DOHH2 (cell line): ENCODE data around the gene MOAP1.
"Not testable (repeated sequence)": the region's sequence is repeated elsewhere in the genome, so short reads cannot be mapped to it uniquely, and the experiment has no call there.

Source experiments
- H3F3A ChIP-seq: fragments of 200-600 bp; sonication (generic), shearing (Covaris generic); 2 replicates; pipeline ENCODE4 v1.6.0; 2016; ENCODE audit warnings: antibody characterized with exemption, mild to moderate bottlenecking; ENCODE audit not compliant: control insufficient read depth, insufficient read depth
- H3K27ac ChIP-seq: fragments of 200-600 bp; sonication (generic); 2 replicates; pipeline ENCODE4 v1.5.1; 2014; ENCODE audit warnings: low read depth, mild to moderate bottlenecking, low read length, moderate library complexity
- H3K27me3 ChIP-seq: fragments of 200-600 bp; sonication (generic); 2 replicates; pipeline ENCODE4 v1.6.1; 2014; ENCODE audit warnings: mild to moderate bottlenecking, low read length, mixed read lengths; ENCODE audit not compliant: control insufficient read depth
- H3K36me3 ChIP-seq: fragments of 200-600 bp; sonication (generic); 2 replicates; pipeline ENCODE4 v1.6.1; 2014; ENCODE audit warnings: mild to moderate bottlenecking, low read length, moderate library complexity, mixed read lengths; ENCODE audit not compliant: control insufficient read depth
- H3K4me1 ChIP-seq: fragments of 200-600 bp; sonication (generic); 2 replicates; pipeline ENCODE4 v1.6.1; 2014; ENCODE audit warnings: mild to moderate bottlenecking, low read length, mixed read lengths; ENCODE audit not compliant: control insufficient read depth
- H3K4me2 ChIP-seq: fragments of 200-600 bp; sonication (generic); 2 replicates; pipeline ENCODE4 v1.6.0; 2014; ENCODE audit warnings: mild to moderate bottlenecking, low read length, moderate library complexity
- H3K4me3 ChIP-seq: fragments of 200-600 bp; sonication (generic); 2 replicates; pipeline ENCODE4 v1.5.1; 2014; ENCODE audit warnings: mild to moderate bottlenecking, low read length, mixed read lengths
- H3K79me2 ChIP-seq: fragments of 200-600 bp; sonication (generic); 2 replicates; pipeline ENCODE4 v1.6.1; 2014; ENCODE audit warnings: mild to moderate bottlenecking, low read length, mixed read lengths; ENCODE audit not compliant: control insufficient read depth
- H3K9me2 ChIP-seq: fragments of 200-600 bp; sonication (generic); replicated peaks from 2 replicates; pipeline ENCODE4 v1.6.1; 2014; ENCODE audit warnings: mild to moderate bottlenecking, low read length, mixed read lengths; ENCODE audit not compliant: control insufficient read depth
- H3K9me3 ChIP-seq: fragments of 200-600 bp; sonication (generic); 2 replicates; pipeline ENCODE4 v1.6.1; 2014; ENCODE audit warnings: antibody characterized with exemption, low read length, mixed read lengths; ENCODE audit not compliant: control insufficient read depth, insufficient read depth
- H4K20me1 ChIP-seq: fragments of 200-600 bp; sonication (generic); 2 replicates; pipeline ENCODE4 v1.6.0; 2014; ENCODE audit warnings: low read depth, mild to moderate bottlenecking, antibody characterized with exemption, low read length, moderate library complexity; ENCODE audit not compliant: control insufficient read depth, insufficient read depth
- CTCF ChIP-seq: fragments of 200-600 bp; sonication (generic); IDR thresholded peaks from one replicate; pipeline ENCODE4 v1.5.1; 2014; ENCODE audit warnings: antibody characterized with exemption, mild to moderate bottlenecking, low read depth, low read length; ENCODE audit not compliant: poor library complexity, severe bottlenecking
- EZH2phosphoT487 ChIP-seq: fragments of 200-600 bp; sonication (generic); IDR thresholded peaks from 2 replicates; pipeline ENCODE4 v1.6.1; 2017; ENCODE audit warnings: borderline replicate concordance, mild to moderate bottlenecking, antibody characterized with exemption, low read length, moderate library complexity, mixed read lengths

The MOAP1 gene

DNA sequence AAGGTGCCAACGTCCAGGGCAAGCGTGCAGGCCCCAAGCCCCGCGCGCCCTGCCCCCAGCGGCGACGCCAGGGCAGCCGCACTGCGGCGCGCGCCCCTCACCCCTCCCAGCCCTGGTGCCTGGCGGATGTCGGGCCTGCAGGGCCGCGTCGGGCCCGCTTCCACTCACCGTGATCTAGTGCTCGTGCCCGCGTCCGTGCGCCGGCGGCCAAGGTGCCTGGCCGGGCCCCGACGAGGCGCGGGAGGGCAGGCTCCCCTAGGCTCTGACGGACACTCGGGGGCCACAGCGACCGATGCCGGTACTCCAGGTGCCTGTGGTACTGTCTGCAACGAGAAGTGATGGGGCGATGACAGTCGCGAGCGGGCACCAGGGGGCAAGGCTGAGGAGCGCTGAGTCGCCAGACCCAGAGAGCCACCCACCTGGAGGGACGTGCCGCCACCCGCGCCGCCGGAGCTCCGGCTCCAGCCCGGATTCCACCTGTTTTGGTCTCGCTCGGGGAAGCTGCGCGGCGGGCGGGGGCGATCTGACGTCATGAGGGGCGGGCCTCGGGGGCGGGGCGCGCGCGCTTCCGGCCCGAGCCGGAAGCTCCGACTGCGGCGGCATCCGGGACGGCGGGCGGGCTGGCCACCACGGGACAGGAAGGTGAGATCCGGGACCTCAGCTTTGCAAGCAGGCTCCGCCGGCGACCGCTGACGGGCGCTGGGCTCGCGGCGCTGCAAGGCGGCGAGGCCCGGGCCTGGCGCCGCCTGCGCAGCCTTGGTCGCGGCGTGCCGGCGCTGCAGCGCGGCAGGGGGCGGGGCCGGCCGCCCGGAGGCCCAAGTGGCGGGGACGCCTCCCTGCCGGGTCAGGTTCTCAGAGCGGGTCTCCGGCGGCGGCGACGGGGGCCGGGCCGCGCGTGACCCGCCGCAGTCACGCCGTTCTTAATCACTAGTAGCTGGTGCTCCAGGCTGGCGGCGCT lies at the start of gene MOAP1, which contains the start of gene LYSET:
TSS of gene MOAP1 (minus strand) at position 507 of the 958 bp plus-strand sequence. CDS start 655 bp downstream, outside the sequence.
TSS of gene LYSET (plus strand) at position 927 of the 958 bp plus-strand sequence. CDS start 89 bp downstream, outside the sequence.
- TF ChIP-seq EZH2phosphoT487 (no peak), CTCF (peak; percentile 52)
- peak within 1 kb of the TSS; percentile 96 for H3K4me2 ChIP-seq
- peaks cover 50% of the 10 kb centered on the region for H3K4me1 ChIP-seq
- peaks cover 58% of the 10 kb centered on the region for H3K79me2 ChIP-seq
- peaks cover 55% of the 10 kb centered on the region for H3K36me3 ChIP-seq
- H3K27me3 ChIP-seq: no peaks in the 10 kb centered on the region
- no peaks in the 10 kb centered on the region for H3K9me2 ChIP-seq
- no peaks in the 10 kb centered on the region for H3K9me3 ChIP-seq
- peak within 1 kb of the TSS; percentile 100 for H3K4me3 ChIP-seq
- peak within 1 kb of the TSS; percentile 81 for H3K27ac ChIP-seq
- H3F3A ChIP-seq: peaks cover 23% of the 10 kb centered on the region
- peaks cover 11% of the 10 kb centered on the region for H4K20me1 ChIP-seq

DNA sequence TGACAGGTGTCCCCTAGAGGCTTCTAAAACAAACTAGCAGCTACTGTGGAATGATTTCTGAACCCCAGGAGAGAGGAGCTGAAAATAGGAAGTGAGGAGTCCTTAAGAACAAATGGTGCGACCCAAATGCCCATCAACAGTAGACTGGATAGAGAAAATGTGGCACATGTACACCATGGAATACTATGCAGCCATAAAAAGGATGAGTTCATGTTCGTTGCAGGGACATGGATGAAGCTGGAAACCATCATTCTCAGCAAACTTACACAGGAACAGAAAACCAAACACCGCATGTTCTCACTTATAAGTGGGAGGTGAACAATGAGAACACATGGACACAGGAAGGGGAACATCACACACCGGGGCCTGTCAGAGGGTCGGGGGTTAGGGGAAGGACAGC lies 48.4 kb upstream of the MOAP1 start:
- not testable (repeated sequence) for H3K9me2 ChIP-seq, H4K20me1 ChIP-seq, H3F3A ChIP-seq

GRCh38 chr14:93232159-93232558 lies 47.5 kb upstream of the MOAP1 start:
- no peaks in the 10 kb centered on the region for H4K20me1 ChIP-seq
- H3F3A ChIP-seq: 0 out of 2 replicates have a peak, but pooled peaks cover 3% of the 10 kb centered on the region
- H3K9me2 ChIP-seq: no peaks in the 10 kb centered on the region
- H3K4me2 ChIP-seq: no peak overlapping the region
- no peak overlapping the region for H3K27ac ChIP-seq
- H3K4me1 ChIP-seq: peaks cover 5% of the 10 kb centered on the region; the same call in 1 of the 2 replicates
- H3K36me3 ChIP-seq: peaks cover 18% of the 10 kb centered on the region
- H3K4me3 ChIP-seq: no peak overlapping the region
- H3K79me2 ChIP-seq: no peaks in the 10 kb centered on the region
- TF ChIP-seq CTCF (no peak), EZH2phosphoT487 (no peak)
- H3K27me3 ChIP-seq: no peaks in the 10 kb centered on the region
- H3K9me3 ChIP-seq: no peaks in the 10 kb centered on the region

More for the DNA sequence above, 48.4 kb upstream of the MOAP1 start:
- not testable (repeated sequence) for H3K4me1 ChIP-seq, H3K4me2 ChIP-seq, H3K36me3 ChIP-seq, H3K9me3 ChIP-seq, H3K79me2 ChIP-seq, H3K27ac ChIP-seq, H3K27me3 ChIP-seq, H3K4me3 ChIP-seq
